MM.1S (cell line): Measurements from ENCODE around the gene DUSP1.

Experiments
- DNase-seq: peaks from one replicate; pipeline ENCODE4 v3.0.0-alpha.2; 2015
- H2AFZ ChIP-seq: fragments of 300-600 bp; sonication (generic); 2 replicates; pipeline ENCODE4 v1.6.0; 2016; ENCODE audit warnings: antibody characterized with exemption, low read length
- H3F3A ChIP-seq: fragments of 300-600 bp; sonication (generic); 2 replicates; pipeline ENCODE4 v1.6.1; 2016; ENCODE audit warnings: mild to moderate bottlenecking, antibody characterized with exemption, low read length, moderate library complexity, mixed read lengths; ENCODE audit not compliant: insufficient read depth
- H3K27ac ChIP-seq: fragments of 300-600 bp; sonication (generic); 2 replicates; pipeline ENCODE4 v1.5.1; 2016; ENCODE audit warnings: mild to moderate bottlenecking, low read length
- H3K27me3 ChIP-seq: fragments of 300-600 bp; sonication (generic); replicated peaks from 2 replicates; pipeline ENCODE4 v1.6.0; 2016; ENCODE audit warnings: low read length; ENCODE audit not compliant: insufficient read depth
- H3K36me3 ChIP-seq: fragments of 300-600 bp; sonication (generic); replicated peaks from 2 replicates; pipeline ENCODE4 v1.6.1; 2016; ENCODE audit warnings: mild to moderate bottlenecking, low read length, mixed read lengths; ENCODE audit not compliant: insufficient read depth
- H3K4me1 ChIP-seq: fragments of 300-600 bp; sonication (generic); 2 replicates; pipeline ENCODE4 v1.6.1; 2016; ENCODE audit warnings: low read length, mixed read lengths
- H3K4me2 ChIP-seq: fragments of 300-600 bp; sonication (generic); 2 replicates; pipeline ENCODE4 v1.6.0; 2016; ENCODE audit warnings: low read depth, low read length
- H3K4me3 ChIP-seq: fragments of 300-600 bp; sonication (generic); 2 replicates; pipeline ENCODE4 v1.5.1; 2016; ENCODE audit warnings: low read length, mixed read lengths
- H3K79me2 ChIP-seq: fragments of 300-600 bp; sonication (generic); 2 replicates; pipeline ENCODE4 v1.6.1; 2016; ENCODE audit warnings: mixed run types, low read length, mixed read lengths
- H3K9ac ChIP-seq: fragments of 300-600 bp; sonication (generic); 2 replicates; pipeline ENCODE4 v1.6.1; 2016; ENCODE audit warnings: low read length, mixed read lengths
- H3K9me2 ChIP-seq: fragments of 300-600 bp; sonication (generic); replicated peaks from 2 replicates; pipeline ENCODE4 v1.6.1; 2016; ENCODE audit warnings: mild to moderate bottlenecking, low read length, mixed read lengths; ENCODE audit not compliant: insufficient read depth
- H3K9me3 ChIP-seq: fragments of 300-600 bp; sonication (generic); replicated peaks from 2 replicates; pipeline ENCODE4 v1.6.1; 2016; ENCODE audit warnings: mild to moderate bottlenecking, low read length, mixed read lengths; ENCODE audit not compliant: insufficient read depth
- H4K20me1 ChIP-seq: fragments of 300-600 bp; sonication (generic); 2 replicates; pipeline ENCODE4 v1.6.1; 2016; ENCODE audit warnings: mild to moderate bottlenecking, low read length, moderate library complexity, mixed read lengths; ENCODE audit not compliant: insufficient read depth
- CTCF ChIP-seq: fragments of 300-600 bp; sonication (generic); IDR thresholded peaks from 2 replicates; pipeline ENCODE4 v1.5.1; 2016; ENCODE audit warnings: antibody characterized with exemption, low read length, mixed read lengths
- EZH2 ChIP-seq: fragments of 300-600 bp; sonication (generic); optimal IDR thresholded peaks from 2 replicates; pipeline ENCODE3; 2017; ENCODE audit warnings: low read depth, mild to moderate bottlenecking, antibody characterized with exemption, low read length, mixed read lengths
- EZH2phosphoT487 ChIP-seq: fragments of 300-600 bp; sonication (generic); IDR thresholded peaks from 2 replicates; pipeline ENCODE4 v1.6.1; 2018; ENCODE audit warnings: antibody characterized with exemption, low read length

The DUSP1 gene

GRCh38 chr5:172719211-172719610 is 51.8 kb downstream of the DUSP1 start:
- H3F3A ChIP-seq, result no peaks in the 10 kb centered on the region
- no peaks in the 10 kb centered on the region for H3K27me3 ChIP-seq
- no peak overlapping the region for H3K9ac ChIP-seq
- no peak overlapping the region for H3K4me2 ChIP-seq
- no peaks in the 10 kb centered on the region for H3K79me2 ChIP-seq
- no peak overlapping the region for H3K4me3 ChIP-seq
- H3K27ac ChIP-seq, result no peak overlapping the region
- H3K4me1 ChIP-seq, result no peaks in the 10 kb centered on the region
- no peaks in the 10 kb centered on the region for H4K20me1 ChIP-seq
- no peak overlapping the region for H2AFZ ChIP-seq
- H3K36me3 ChIP-seq, result no peaks in the 10 kb centered on the region
- TF ChIP-seq CTCF (no peak), EZH2phosphoT487 (no peak), EZH2 (no peak)
- no peaks in the 10 kb centered on the region for H3K9me3 ChIP-seq
- no peaks in the 10 kb centered on the region for H3K9me2 ChIP-seq
- DNase-seq, result no peak

- H3K4me3 ChIP-seq, result no peak overlapping the region
- no peaks in the 10 kb centered on the region for H3K9me2 ChIP-seq
- TF ChIP-seq CTCF (no peak), EZH2 (no peak), EZH2phosphoT487 (no peak)
- H2AFZ ChIP-seq, result no peak overlapping the region
- H3K36me3 ChIP-seq, result no peaks in the 10 kb centered on the region
- DNase-seq, result no peak
- H3K79me2 ChIP-seq, result no peaks in the 10 kb centered on the region
- H3K27ac ChIP-seq, result no peak overlapping the region
- no peak overlapping the region for H3K9ac ChIP-seq
- H4K20me1 ChIP-seq, result no peaks in the 10 kb centered on the region
- no peaks in the 10 kb centered on the region for H3K27me3 ChIP-seq
- no peaks in the 10 kb centered on the region for H3K9me3 ChIP-seq
- H3F3A ChIP-seq, result no peaks in the 10 kb centered on the region
- no peak overlapping the region for H3K4me2 ChIP-seq
- no peaks in the 10 kb centered on the region for H3K4me1 ChIP-seq
Measured at GRCh38 chr5:172718527-172719114, 52.4 kb downstream of the DUSP1 start.
